ENCODE measurements around the gene SSTR4.
"Not testable (repeated sequence)": the region's sequence is repeated elsewhere in the genome, so short reads cannot be mapped to it uniquely, and the experiment has no call there.

Gene SSTR4, protein sequence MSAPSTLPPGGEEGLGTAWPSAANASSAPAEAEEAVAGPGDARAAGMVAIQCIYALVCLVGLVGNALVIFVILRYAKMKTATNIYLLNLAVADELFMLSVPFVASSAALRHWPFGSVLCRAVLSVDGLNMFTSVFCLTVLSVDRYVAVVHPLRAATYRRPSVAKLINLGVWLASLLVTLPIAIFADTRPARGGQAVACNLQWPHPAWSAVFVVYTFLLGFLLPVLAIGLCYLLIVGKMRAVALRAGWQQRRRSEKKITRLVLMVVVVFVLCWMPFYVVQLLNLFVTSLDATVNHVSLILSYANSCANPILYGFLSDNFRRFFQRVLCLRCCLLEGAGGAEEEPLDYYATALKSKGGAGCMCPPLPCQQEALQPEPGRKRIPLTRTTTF

DNA sequence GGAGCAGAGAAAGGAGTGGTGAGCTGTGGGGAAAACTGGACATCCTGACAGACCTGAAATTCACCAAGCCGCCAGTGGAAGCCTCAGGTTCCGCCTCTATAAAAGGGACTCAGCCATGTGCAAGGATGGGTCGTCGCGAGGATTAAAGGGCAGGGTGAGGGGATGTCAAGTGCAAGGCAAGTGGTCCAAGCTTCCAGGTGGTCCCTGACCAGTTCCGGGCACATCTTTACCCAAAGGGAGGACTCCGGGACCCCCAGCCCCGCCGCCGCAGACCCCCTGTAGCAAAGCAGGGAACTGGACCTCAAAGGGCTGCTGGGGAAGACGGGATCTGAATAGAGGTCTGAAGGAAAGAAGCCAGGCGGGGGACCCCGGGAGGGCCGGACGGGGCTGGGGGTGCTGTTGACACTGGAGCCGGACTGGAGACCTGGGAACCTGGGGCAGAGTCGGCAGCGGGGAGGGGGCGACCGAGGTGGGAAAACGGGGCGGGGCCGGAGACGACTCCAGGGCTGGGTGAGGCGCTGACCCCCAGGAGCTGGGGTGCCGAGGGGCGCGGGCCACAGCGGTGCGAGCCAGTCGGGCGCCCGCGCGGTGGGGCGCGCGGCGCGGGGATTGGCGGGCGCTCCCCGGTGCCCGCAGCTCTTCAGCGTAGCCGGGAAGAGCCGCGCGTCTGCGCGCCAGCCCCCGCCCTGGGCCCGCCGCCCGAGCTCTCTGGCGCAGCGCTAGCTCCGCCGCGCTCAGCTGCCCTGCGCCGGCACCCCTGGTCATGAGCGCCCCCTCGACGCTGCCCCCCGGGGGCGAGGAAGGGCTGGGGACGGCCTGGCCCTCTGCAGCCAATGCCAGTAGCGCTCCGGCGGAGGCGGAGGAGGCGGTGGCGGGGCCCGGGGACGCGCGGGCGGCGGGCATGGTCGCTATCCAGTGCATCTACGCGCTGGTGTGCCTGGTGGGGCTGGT is at the start of gene SSTR4:
Gene SSTR4 (plus strand): TSS at position 592 of the 951 bp plus-strand sequence. CDS start 172 bp downstream, at position 764.
- no peak for DNase-seq

DNA sequence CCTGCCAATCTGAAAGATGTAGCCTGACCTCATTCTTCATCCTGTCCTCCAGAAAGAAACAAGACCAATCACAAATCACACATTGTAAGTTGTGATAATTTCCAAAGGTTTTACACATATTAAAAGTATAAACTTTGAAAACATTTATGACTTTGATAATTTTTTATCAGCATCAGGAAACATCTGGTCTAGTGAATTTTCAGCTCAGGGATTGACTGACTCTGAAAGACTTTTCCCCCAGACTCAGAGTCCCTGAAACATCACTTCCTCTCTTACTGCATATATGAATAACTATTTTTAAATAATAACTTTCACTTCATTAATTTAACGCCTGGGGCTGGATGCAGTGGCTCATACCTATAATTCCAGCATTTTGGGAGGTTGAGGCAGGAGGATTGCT is 48.5 kb upstream of the SSTR4 start:
- peak; percentile 2 to 15 for DNase-seq

DNA sequence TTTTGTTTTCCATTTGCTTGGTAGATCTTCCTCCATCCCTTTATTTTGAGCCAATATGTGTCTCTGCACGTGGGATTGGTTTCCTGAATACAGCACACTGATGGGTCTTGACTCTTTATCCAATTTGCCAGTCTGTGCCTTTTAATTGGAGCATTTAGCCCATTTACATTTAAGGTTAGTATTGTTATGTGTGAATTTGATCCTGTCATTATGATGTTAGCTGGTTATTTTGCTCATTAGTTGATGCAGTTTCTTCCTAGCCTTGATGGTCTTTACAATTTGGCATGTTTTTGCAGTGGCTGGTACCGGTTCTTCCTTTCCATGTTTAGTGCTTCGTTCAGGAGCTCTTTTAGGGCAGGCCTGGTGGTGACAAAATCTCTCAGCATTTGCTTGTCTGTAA is 43.7 kb upstream of the SSTR4 start:
- not testable (repeated sequence) for DNase-seq

DNA sequence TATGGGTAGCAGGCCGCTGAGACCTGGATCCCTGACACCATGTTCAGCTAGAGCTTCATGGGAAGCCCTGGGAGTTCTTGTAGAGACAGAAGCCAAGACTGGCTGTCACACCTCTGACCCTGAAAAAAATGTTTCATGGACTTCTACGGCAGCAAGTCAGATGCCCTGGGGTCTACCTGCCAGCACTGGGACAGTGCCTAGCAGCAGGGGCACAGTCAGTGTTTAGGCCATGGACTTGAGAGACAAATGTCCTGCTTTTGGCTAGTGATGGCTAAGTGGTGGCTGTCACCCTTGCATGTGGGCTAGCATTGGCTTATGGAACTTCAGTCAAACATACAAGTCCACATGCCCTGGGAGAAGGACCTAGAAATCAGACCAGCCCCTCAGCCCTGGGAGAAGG is 41.3 kb upstream of the SSTR4 start:
- no peak for DNase-seq

DNA sequence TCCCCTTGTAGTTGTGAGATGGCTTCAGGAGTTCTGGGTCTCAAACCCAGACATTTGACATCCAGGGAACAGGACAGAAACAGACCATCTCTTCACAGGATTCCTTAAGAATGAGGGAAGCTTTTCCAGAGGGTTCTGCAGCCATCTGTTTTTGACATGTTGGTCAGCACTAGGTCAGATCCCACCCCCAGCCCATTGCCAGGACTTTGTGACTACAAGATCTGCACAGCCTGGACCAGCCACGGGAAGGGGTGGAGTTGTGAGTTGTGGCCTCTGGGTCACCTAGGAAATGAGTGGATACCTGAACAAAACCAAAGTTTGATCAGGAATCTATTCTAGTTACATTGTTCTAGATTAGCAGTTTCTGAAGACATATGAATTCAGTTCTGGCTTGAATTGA is 39.2 kb upstream of the SSTR4 start:
- DNase-seq = no peak

DNA sequence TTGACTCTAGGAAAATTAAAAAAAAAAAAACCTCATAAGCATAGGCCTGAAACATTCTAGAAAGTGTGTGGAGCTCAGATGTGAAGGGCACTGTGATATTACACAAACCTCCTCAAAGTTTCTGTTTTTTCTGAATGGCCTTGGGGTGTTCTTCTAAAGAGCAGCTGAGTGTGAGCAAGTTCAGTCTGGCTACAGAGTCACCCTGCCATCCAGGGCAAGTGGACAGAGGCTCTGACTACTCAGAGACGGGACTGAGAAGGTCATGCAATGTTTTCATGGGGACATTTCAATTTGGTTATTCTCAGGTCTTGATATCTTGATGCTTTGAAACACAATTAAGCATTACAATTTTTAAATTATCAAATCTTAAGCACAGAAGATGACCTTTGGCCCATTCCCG is 36.6 kb upstream of the SSTR4 start:
- DNase-seq = no peak

DNA sequence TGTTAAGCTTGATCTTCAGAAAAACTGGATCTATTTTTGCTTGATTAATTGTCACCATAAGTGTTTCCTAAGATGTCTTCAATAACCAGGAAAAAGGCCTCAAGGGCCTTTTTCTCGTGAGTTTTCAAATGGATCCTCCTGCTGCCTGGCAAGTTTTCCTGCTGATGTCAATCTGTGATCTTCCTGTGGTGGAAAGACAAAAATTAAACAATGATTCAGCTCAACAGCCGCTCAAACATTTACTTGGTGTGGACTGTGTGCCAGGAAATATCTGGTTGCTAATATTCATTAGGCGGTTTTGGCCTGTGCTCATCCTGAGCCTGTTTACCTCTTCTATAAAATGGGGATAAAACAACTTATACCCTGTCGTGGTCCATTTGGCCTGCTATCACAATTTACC is 35.4 kb upstream of the SSTR4 start:
- DNase-seq = no peak

DNA sequence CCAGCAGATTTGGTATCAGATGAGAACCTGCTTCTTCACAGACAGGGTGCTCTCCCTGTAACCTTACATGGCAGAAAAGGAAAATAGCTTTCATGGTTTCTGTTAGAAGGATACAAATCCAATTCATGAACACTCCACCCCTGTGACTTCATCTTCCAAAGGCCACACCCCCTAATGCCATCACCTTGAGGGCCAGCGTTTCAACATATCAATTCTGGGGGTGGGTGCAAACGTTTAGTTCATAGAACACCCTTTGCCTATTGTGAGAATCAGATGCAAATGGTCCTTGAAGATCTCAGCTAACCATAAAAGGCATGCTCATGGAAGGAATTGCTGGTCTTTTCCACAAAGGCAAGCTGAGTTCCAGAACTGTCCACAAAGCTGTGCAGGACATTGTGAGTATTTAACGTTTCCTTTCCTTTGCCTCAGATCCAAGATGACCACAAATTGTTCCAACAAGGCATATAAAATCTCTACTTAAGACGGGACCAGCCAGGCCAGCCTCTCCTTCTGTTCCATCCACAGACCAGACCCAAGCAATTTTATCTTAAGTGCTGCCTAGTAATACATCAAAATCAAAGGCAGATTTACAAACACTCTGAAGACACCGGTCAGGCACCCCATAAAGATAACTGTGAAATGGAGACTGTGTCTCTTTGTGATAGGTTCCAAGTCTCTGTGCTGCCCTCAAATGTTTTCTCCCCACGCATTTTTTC is 34.7 kb upstream of the SSTR4 start:
- DNase-seq = no peak

DNA sequence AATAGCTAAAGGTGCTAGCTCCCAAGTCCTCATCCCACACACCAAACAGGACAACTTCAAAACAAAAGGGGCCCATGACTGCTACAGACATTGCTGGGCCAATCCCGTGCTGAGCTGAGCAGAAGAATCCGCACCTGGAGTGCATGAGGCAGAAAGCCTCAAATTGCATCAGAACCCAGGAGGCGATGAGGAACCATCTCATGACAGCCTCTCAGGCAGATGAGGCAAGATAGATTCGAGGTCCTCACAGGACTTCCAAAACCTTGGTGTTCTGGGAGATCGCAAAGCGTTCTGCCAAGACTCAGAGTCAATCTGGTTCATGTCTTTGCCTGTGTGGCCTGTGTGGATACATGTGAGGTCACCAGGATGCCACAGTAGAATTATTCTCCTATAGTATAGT is 32.8 kb upstream of the SSTR4 start:
- no peak for DNase-seq

DNA sequence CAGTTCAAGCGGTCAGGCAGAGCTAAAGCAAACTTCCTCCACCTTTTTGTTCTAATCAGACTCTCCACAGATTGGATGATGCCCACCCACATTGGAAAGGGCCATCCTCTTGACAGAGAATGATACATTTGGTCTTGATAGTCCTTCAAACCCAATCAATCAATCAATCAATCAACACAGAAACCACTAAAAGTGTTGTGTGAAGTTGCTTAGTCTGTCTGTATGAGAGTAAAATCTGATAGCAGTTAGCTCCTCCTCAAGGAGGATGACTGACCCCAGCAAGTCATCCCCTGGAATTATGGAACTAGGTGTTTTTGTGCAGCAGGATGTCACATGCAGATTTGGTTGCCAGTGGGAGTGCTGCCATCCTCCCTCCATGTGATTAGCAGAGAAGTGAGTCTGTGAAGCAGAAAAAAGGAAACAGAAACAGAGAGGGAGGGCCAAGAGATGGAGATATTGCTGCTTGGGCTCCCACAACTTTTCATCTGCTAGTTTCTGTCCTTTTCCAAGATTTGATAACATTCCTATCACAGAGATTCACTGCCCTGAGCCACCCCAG is 32.0 kb upstream of the SSTR4 start:
- DNase-seq = no peak

DNA sequence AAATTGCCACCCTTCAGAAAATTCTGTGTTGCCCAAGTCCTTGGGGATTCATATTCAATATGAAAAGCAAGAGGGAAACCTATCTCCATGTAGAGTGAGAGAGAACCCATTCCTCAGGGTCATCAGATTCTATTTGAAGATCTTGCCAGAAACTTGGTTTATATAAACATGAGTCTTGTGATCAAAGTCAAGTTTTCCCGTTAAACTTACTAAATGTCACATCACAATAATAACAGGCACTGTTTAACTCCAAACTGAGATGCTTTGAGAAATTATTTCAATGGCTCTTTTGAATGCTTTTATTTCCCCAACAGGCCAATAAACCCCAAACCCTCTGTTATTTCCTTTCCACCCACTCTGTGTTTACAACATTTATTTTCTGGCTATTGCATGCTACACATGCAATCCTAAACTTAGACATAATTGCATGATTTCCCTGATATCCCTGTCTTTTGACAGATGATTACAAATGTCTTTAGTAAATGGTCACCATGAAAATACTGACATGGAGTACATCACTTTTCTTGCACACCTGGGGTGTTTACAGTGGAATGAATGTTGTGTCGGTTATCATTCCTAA is 31.1 kb upstream of the SSTR4 start:
- no peak for DNase-seq

DNA sequence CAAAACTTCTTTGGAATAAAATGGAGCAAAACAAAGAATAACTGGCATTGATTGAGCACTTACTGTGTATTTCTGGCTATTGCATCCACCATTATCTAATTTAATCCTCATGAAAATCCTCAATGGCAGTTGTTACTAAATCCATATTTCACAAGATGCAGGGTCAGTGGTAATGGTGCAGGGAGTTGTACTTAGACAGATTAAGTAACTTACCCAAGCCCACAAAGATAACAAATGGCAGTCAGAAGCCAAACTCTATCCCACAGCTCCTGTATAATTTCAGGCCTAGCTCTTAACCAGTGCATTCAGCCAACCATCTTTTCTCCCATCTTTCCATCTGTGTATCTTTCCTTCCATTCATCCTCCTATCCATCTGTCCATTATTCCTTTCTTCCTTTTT is 29.3 kb upstream of the SSTR4 start:
- no peak for DNase-seq

DNA sequence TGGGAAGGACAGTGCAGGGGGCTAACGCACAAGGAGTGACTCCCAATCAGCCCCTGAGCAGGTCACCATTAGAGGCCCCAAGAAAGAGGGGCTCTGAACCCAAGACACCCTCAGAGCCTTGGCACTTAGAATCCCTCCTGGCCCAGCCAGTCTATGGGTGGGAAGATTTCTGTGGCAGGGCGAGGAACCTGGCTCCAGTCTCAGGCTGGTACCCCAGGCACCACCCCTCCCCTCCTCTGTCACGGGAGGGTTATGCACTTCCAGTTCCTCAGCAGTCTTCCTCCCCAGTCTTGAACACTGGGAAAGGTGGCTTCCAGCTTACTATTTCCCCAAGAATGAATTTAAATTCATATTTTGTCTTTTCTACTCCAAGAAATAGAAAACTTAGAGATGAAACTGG is 27.6 kb upstream of the SSTR4 start:
- DNase-seq = no peak

DNA sequence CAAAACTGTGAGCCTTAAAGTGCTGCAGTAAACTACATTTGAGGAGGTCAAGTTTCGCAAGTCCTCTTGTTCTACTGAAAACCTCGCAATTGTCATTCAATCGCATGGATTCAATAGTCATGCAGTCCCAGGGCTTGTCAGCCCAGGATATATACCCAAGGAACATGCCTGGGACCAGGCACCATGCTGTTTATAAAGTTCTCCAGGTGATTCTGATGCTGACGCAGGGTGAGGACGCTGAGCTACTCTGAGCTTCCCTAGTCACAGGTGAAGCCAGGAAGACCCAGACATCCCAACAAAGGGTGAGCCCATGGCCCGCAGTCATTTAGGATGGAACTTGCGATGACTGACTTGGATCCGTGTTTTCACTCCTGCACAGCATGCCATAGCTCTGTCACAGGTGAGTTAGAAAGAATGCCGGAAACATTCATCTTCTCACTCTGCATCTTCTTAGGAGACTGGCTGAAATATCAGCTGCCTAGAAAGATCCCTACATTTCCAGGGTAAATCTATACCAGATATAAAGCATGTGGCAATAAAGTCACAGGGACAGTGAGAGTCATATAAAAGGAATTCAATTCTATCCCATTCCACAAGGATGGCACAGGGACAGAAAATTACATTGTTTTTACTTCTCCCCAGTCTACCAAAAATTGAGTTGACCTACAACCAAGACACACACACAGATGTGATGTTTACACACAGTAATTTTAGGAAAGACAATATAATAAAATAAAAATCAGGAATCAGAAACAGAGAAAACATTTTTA is 27.0 kb upstream of the SSTR4 start:
- DNase-seq = no peak

DNA sequence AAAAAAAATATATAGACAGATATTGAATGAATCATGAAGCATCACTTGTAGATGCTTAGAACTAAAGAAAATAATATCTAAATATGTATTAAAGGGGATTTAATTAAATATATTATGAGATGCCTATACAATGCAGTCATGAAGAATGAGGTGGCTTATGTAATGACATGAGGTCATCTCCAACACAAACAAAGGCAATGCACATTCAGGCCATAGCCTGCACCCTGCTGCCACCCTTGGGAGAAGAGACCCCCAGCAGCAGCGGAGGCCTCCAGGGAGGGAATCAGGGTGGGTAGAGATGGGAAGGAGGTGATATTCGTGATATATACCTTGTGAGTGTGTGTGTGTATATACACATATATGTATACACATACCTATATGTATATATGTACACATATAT is 26.4 kb upstream of the SSTR4 start:
- DNase-seq = no peak

DNA sequence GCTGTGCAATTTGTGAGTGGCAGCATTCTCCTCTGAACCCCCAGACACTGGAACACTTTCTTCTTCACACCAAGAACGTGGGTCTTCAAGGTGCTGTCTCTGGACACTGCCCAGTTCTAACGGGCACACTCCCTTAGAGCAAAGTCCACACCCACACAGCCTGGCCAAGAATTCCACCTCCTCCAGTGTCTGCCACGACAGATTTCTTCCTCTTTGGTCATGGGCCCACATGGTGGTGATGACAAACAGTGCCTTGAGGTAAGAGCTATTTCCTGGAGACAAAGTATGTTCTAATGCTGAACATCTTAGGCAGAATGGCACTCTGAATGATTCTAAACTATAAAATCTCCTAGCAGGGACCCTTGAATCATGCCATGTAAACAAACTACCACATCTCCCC is 25.5 kb upstream of the SSTR4 start:
- DNase-seq = no peak

DNA sequence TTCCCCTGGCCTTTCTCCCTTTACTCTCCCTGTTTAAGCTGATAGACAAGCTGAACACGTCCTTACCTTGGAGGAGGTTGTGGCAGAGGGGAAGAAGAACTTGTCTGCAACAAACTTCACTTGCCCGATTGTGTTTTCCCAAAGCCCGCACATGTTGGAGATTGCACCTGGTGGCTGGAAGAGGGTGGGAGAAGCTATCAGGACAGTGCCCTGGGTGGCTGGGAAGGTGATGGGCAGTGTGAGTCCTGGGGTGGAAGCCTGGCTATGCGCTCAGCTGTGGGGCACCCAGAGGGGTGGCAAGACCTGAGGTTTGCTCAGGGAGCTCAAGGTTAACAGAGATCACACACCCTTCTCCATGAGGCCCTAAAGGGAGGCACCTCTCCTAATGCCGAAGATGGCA is 25.0 kb upstream of the SSTR4 start:
- DNase-seq = no peak

DNA sequence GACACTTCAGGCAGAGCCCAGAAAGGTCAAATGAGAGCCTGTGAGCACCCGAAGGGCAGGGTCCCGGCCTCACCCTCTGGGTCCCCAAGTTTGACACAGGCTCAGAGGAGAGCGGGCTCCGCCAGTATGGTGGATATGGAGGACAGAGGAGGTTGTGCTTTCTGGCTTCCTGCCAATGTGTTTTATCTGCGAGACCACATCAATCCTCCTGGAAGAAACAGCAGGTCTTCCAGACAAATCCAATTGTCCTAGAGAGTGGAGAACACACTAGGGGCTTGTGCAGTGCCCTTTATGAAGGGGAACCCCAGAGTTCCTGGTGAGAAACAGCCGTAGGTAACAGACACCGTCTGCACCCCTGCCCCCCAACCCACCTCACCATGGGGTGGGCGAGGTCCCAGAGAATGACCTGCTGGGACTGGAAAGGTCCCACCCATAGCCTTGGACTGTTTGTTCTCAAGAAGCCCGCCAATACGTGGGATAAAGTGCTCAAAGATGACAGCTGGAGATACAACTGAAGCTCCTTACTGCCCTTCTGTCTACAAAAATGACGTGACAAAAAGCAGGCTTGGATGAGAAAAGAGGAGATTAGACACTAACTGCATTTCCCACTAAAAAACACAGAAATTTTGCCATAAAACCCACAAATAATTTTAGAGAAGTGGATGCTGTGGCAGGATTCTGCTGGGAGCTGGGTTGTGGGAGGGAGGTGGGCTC is 23.9 kb upstream of the SSTR4 start:
- no peak for DNase-seq

DNA sequence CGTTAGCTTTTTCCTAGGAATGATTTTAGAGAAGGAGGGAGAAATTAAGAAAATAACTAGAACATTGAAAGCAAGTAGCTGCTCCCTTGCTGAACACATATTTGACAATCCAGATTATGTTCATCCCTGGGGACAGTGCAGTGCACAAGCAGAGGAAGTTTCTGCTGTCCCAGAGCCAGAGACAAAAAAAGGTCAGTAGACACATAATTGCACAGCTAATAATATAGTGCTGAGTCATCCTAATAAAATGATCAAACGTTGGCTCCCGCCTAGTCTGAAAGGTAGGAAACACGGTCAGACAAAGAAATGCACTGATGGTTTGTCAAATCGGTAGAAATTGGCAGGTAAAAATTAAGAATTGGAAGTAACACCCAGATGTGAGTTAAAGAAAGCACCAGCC is 21.7 kb upstream of the SSTR4 start:
- no peak for DNase-seq

DNA sequence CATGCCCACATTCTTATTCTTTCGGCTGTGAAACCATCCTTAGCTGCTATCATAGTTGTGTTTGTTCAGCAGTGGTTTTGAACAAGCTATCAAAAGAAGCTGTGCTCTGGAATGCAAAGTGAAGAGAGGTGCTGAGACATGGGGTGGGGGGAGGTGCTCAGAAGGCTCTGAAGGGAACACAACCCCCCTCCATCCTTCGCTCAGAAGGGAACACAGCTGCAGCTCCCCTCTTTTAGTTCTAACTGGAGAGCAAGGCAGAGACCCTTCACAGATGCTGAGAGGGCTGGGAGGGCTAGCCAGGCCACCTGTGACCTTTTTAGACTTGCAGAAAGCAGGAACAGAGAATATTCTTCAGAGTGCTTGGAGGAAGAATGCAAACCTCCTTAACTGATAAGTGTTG is 17.6 kb upstream of the SSTR4 start:
- DNase-seq = no peak

DNA sequence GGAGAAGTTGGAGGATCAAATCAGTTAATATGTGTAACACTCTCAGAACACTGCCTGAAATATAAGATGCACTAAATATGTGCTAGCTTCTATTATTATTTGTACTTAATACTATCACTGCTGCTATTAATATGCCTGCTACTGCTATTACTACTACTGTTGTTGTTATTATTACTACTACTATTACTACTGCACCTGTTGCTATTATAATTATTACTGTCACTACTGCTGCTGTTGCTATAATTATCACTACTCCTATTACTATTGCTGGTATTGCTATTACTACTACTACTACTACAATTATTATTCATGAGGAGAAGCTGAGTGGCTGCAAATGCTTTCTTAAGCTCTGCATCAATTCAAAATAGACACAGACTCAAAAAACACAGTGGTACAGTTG is 16.7 kb upstream of the SSTR4 start:
- no peak for DNase-seq

All from Kasumi-1 (cell line).